NOMO-1 (cell line): Measurements from ENCODE around the gene PCYOX1L.
A peak's percentile ranks its signal among the peaks of the same experiment; 100 is the strongest.

Experiments used
- DNase-seq, 2 experiments: peaks; one replicate each; lab custom pipeline; 2025; ENCODE audit not compliant: unreplicated experiment in 2 of 2; lab: John Stamatoyannopoulos, UW

The PCYOX1L gene

DNA sequence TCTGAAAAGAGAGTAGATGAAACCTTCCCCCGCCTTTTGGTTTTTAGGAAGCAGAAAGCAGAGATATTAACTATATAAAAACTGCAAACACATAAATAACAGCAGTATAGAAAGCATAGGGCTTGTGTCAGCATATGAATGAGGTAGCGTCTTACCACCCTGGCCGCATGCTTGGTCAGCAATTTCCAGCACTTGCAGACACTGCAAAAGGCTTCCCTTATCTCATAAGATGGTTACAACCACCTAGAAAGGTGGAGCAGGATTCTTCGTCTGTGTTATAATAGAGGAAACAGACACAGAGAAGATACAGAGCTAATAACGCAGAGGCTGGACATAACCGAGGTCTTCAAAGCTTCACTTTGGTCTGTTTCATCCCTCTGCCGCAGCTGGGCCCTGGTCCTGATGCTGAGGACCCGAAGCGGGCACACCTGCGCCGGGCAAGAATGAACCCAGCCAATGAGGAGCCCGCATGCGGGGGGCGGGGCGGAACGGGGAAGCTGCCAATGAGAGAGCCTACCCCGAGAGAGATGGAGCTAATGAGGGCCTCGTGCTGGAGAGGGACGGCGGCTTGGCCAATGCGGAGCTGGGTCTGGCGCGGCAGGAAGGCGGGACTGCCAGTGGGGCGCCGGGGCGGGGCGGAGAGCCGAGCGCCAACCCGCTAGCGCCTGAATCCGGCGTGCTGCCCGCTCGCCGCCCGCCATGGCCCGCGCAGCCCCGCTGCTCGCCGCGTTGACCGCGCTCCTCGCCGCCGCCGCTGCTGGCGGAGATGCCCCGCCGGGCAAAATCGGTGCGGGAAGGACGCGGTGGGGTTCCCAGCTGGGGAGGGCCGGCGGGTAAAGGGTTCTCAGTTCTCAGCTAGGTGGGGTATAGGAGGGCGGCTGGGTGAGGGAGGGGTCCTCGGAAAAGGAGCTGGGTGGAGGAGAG, at the start of gene PCYOX1L:
TSS of gene PCYOX1L (plus strand) at position 677 of the 924 bp plus-strand sequence. CDS start at position 700, 23 bp downstream.
- peak; percentile 94 to 99 for DNase-seq

GRCh38 chr5:149309354-149309753, 48.5 kb upstream of the PCYOX1L start:
- peak in 1 of 2 experiments; percentile 21 for DNase-seq

DNA sequence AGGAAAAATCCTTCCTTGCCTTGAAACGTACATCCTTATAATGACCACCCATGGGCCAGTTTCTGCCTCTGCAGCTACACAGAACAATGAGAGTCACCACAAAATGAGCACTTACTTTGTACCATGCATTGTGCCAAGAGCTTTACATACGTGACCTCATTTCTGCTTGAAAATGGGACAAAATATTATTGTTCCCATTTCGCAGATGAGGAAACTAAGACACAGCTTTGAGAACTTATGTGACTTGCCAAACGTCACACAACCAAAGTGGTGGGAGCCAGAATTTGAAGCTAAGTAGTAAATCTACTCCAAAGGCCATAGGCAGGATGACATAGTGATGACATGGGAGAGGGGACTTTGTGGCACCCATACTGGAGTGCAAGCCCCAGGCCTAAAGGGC, 47.4 kb upstream of the PCYOX1L start:
- DNase-seq: no peak

DNA sequence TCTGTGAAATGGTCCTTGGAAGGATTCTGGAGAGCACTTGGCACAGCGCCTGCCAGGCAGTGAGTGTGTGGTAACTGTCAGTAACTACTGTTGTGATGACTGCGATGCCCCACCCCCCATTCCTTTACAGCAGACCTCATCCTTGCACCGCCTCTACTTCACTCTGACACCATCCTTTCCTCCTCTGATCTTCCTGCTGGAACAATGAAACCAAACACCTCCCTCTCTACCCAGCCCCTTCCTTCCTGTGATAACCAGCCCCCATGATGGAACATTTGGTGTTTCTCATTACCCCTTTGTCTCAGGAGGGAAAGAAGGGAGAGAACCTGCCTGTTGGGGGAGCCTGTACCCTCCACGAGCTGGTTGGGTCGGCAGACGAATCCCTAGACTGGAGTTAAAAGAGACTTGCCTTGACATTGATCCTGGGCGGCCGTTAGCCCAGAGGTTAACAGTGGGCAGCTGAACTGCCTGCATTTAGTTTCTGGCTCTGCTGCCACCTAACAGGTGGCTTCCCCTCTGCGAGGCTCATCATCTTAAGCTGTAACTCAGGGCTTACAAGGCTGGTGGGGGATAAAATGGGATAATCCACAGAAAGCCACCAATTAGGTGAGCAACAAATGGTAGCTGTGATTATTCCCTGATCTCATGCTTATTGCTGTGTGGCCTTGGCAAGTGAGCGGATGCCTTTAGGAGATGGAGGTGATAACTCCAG, 46.7 kb upstream of the PCYOX1L start:
- DNase-seq: no peak

DNA sequence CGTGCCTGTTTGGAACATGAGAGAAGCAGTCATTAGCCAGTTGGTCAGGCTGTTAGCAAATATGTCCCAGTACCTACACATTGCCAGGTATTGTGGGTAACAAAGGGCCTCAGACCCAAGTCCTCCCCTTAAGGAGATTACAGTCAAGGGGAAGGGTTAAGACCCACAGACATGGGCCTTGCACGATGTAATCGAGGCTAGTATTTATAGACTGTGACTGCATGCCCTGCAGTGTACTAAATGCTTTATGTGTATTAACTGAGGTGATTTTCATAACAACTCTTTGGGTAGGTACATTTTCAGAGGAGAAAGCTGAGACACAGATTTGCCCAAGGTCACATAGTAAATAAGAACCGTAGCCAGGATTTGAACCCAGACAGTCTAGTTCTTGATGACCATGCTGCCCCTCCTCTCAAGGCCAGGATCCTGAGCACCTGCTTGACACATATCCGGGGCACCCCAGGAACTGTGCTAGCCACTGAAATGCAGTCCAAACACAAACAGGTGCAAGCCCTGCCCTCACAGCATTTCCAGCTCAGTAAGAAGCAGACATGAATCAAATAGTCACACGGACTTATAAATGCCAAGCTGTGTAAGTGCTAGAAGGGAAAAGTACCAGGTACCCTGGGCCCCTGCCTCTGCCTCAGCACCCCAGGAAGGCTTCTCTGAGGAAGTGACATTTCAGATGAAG, 44.5 kb upstream of the PCYOX1L start:
- no peak for DNase-seq

DNA sequence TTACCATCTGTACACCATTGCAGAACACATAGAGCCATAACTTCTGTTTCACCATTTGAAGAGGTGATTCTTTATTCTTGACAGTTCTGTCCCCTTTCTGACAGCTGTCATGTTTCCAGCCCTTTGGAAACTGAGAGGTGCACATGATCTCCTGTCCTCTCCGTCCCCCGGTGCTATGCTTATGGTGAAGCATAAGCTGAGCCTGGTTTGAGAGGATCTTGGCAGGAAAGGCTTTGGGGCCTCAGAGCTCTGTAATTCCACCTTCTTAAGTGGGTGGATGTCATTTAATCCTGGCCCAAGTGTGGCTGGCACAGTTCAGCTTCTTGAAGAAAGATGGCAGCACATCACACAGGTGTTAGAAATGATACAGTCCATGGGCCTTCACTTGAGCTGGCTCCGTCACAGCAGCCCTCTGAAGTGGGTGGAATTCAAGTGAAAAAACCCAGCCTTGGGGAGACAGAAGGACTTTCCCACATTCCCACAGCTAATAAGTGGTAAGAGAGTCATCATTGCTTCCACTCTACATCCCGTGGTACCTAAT, 43.2 kb upstream of the PCYOX1L start:
- no peak for DNase-seq

- no peak for DNase-seq
Measured at GRCh38 chr5:149315753-149316152, 42.1 kb upstream of the PCYOX1L start.

GRCh38 chr5:149317281-149318048, 40.4 kb upstream of the PCYOX1L start:
- peak; percentile 3 to 53 for DNase-seq

DNA sequence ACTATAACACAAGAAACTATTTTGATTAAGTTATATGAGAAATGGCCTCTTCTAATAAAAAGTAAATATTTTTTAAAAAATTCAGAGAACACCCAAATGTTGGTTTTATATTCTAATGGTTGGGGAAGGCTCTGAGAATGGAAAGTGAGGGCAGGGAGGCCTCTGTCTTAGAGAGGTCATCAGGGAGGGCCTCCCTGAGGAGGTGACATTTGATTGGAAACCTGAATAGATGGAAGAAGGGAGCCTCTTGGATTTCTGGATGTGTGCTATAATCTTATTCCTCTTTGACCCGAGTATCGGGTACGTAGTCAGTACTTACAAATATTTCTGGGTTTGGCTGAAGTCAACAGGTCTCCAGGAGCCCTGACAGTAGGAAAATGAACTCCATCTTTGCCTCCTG, 38.7 kb upstream of the PCYOX1L start:
- DNase-seq: no peak

- no peak for DNase-seq
Measured at GRCh38 chr5:149320791-149321330, 37.0 kb upstream of the PCYOX1L start.

DNA sequence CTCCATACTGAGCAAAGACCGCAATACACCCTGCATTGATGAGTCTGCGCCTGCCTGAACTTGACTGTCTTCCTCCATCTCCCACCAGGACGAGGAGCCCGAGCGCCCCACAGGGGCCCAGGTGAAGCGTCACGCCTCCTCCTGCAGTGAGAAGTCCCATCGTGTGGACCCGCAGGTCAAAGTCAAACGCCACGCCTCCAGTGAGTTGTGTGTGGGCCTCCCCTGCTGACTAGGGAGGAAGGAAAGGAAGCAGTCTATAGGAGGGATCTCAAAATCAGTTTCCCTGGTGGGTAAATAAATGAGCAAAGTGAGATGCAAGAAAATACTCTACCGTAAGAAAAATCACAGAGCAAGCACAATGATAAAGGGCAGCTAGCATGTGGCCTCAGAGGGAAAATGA, 35.3 kb upstream of the PCYOX1L start:
- DNase-seq: no peak

DNA sequence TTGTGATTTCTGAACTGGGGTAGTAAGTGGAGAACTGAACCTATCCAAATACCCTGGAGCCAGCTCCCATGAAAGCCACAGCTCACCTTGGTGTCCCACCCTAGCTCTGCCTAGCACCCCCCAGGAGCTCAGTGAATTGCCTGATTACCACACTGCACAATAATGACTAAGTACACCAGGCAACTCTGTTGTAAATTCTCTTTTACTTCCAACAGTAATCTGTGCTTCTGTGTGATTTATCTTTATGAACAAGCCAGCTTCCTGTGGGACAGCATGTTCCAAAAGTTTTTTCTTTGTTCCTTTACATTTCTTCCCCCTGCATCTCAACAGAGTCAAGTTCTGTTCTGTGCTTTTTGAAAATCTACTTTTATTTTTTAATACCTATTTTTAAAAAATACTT, 34.6 kb upstream of the PCYOX1L start:
- DNase-seq: no peak

DNA sequence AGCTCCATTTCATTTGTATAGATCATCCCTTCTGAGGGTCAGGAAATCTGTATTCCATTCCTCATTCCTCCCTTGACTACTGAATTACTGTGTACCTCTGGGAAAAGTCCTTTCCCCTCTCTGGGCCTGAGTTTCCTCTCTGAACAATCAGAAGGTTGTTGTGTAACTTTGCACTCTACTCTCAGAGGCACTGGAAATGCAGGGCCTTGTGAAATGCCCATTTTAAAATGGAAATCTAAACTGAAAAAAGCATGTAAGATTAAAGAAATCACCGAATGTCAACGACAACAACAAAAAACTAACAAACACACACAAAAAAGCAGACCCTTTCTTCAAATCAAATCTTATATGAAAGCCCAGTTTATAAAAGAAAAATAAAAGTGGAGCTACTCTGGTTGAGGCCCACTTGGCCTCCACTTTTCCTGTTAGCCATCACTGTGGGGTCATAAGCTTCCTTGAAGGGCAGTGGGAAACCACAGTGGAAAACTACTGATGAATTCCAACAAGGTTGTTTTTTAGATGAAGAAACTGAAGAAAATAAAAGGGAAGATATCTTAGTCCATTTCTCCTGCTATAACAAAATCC, 34.1 kb upstream of the PCYOX1L start:
- DNase-seq: no peak

DNA sequence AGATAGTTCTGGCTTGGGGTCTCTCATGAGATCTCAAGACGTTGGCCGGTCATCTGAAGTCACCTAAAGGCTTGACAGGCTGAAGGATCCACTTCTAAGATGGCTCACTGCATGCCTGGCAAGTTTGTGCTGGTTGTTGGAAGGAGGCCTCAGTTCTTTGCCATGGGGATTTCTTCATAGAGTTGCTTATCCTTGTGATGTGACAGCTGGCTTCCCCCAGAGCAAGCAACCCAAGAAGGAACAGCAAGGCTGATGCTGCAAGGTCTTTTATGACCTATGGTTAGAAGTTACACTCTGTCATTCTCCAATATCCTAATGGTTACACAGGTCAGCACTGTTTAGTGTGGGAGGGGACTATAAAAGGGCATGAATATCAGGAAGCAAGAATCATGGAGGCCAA, 33.2 kb upstream of the PCYOX1L start:
- no peak for DNase-seq

DNA sequence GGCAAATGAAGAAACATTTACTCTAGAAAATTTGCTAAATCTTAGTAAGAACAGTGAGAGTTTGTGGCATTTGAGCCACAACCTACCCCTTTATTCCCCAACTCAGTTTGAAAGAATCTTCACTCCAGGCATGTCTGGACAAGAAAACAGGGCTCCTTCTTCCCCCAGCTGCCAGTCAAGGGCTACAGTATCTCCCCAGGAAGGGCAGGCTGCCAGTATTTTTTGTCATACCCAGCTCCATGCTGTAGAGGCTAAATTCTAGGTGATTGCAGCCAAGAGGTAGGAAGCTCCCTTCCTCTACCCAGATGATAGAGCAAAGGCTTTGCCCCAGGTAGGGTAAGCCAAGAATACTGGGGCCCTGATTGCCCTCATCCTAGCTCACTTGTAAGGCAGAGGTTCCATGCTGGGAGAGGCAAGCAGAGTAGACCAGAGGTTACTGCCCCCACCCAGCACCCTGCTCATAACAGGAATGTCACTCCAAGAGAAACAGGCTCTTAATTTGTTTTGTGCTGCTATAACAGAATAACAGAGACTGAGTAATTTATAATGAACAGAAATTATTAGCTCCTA, 32.6 kb upstream of the PCYOX1L start:
- no peak for DNase-seq

DNA sequence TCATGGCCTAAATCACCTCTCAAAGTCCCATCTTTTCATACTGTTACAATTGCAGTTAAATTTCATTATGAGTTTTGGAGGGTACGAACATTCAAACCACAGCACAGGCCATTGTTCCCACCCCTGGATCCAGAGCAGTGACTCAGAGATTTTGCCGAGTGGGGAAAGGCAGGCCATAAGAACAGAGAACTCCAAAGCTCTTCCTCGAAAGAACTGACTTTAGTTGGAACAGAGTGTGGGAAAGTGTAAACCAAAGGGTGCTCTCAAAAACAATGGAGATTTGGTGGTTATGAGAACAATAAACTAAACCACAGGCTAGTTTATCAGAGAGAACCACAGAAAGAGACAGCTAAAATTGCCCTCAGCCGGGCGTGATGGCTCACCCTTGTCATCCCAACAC, 32.0 kb upstream of the PCYOX1L start:
- no peak for DNase-seq

DNA sequence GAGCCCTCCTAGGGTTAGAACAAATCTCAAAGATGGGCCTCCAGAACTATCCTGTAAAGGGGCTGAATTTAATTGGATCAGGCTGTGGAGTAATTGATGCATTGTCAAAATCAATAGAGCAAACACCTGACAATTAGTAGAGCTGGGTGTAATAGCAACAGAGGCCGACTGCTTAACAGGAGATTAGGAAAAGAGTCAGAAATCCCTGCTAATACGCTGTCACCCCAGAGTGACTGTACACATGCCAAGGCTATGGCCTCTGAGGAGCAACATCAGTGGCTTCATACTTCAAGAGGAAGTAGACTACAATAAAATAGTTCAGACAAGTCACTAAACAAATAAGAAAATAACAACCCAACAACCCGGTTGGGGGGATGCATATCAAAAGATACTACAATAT, 31.2 kb upstream of the PCYOX1L start:
- DNase-seq: no peak

- no peak for DNase-seq
Measured at GRCh38 chr5:149328177-149328576, 29.7 kb upstream of the PCYOX1L start.

- no peak for DNase-seq
Measured at GRCh38 chr5:149333711-149334443, 24.0 kb upstream of the PCYOX1L start.
